ENCODE data around the gene AQP3.

Gene AQP3

DNA sequence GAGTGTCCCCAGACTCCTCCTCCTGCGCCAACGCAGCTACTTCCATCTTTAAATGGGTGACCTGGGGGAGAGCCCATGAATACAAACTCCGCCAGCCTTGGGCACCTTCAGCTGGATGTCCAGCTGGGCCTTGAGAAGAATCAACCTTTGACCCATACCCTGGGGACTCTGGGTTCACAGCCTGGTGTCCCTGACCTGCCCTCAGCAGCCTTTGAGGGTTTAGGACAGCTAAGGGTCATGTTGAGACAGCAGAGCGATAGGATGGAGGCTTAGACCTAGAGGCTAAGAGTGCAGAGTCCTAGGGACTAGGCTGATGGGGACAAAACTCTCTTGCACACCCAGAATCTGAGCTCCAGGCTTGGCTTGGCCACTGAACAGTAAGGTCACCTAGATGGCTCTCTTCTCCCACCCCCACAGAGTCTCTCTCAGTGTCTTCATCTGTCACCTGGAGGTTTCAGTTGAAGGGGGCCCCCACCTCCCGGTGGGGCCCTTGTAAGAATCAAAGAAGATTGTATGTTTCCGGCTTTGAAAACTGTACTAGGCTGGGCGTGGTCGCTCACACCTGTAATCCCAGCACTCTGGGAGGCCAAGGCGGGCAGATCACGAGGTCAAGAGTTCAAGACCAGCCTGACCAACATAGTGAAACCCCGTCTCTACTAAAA lies 6.7 kb upstream of the AQP3 start:
- Mint-ChIP-seq H3K4me1 (peaks cover 36% of the 10 kb centered on the region), H3K36me3 (no peaks in the 10 kb centered on the region), H3K9me3 (no peaks in the 10 kb centered on the region), H3K27me3 (peaks cover 8% of the 10 kb centered on the region), H3K27ac (no peak overlapping the region), H3K4me3 (no peak overlapping the region)
- ATAC-seq = no peak

DNA sequence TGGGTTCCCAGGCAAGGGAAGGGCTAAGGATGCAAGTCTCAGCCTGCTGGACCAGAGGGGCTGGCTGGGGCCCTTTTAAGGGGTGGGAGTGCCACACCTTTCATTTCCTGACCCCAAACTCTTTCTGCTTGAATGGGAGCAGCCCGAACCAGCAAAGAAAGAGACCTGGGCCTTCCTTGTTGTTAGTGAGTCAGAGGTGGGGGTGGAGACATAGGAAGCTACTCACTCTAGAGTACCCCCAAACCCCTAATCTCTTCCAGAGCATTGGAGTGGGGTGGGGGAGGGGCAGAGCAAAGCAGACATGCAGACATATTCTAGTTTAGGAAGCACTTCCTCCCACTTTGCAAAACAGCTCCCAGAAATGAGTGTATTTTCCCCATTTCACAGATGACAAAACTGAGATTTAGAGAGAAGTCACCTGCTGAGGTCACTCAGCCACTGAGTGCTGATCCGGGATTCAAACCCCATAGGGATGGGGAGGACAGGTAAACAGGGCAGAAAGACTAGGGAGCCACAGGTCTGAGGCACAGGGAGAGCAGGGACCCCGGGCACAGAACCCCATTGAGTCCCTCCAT lies 6.0 kb upstream of the AQP3 start:
- peaks cover 28% of the 10 kb centered on the region for H3K4me1 Mint-ChIP-seq
- no peak for ATAC-seq
- peaks cover 8% of the 10 kb centered on the region for H3K27me3 Mint-ChIP-seq
- H3K27ac Mint-ChIP-seq = peak overlapping the region; percentile 31
- H3K4me3 Mint-ChIP-seq = no peak overlapping the region
- H3K36me3 Mint-ChIP-seq = no peaks in the 10 kb centered on the region
- H3K9me3 Mint-ChIP-seq = no peaks in the 10 kb centered on the region

GRCh38 chr9:33452828-33453271 lies 5.5 kb upstream of the AQP3 start:
- peaks cover 8% of the 10 kb centered on the region for H3K27me3 Mint-ChIP-seq
- H3K4me1 Mint-ChIP-seq = peaks cover 26% of the 10 kb centered on the region
- H3K9me3 Mint-ChIP-seq = no peaks in the 10 kb centered on the region
- no peak overlapping the region for H3K4me3 Mint-ChIP-seq
- peak; percentile 51 for ATAC-seq
- no peaks in the 10 kb centered on the region for H3K36me3 Mint-ChIP-seq
- peak overlapping the region; percentile 31 for H3K27ac Mint-ChIP-seq

GRCh38 chr9:33450621-33451146 lies 3.3 kb upstream of the AQP3 start:
- Mint-ChIP-seq H3K4me1 (peaks cover 43% of the 10 kb centered on the region), H3K4me3 (no peak overlapping the region), H3K36me3 (no peaks in the 10 kb centered on the region), H3K27me3 (peaks cover 8% of the 10 kb centered on the region), H3K9me3 (no peaks in the 10 kb centered on the region), H3K27ac (no peak overlapping the region)
- no peak for ATAC-seq

- Mint-ChIP-seq H3K4me3 (no peak overlapping the region), H3K27ac (no peak overlapping the region), H3K36me3 (no peaks in the 10 kb centered on the region), H3K4me1 (peaks cover 46% of the 10 kb centered on the region), H3K27me3 (peaks cover 8% of the 10 kb centered on the region), H3K9me3 (no peaks in the 10 kb centered on the region)
- no peak for ATAC-seq
Measured at GRCh38 chr9:33449715-33450114, 2.3 kb upstream of the AQP3 start.

DNA sequence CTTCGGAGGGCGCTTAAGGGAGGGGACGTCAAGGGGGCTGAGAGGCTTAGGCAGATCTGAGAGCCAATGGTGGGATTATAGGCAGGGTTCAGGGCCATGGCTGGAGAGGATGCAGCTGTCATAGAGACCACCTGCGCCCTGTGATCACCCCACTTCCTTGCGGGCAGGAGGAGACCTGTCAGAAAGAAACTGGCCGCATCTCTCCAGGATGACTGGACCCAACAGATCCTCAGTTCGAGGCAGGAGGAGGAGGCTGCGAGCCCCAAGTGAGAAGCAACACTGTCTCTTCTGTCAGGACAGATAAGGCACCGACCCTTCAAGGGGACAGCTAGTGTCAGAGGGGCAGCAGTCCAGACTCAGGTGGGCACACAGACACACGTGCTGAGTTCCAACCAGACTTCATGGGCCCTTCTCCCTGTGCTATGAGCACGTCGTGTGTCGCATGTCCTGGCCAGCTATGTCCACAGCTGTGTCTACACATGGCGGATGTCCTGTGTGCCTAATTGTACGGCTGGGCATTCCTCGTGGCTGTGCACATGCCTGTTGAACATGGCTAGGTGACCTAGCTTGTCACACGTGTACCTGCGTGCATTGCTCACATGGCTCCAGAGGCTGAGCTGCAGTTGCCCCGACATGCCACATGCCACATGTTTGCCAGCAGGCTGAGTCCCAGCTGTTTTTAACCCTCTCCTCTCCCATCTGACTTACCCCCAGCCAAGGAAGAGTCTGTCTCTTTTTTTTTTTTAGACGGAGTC lies 583 bp upstream of the AQP3 start:
- peak overlapping the region; percentile 86 for H3K27ac Mint-ChIP-seq
- H3K9me3 Mint-ChIP-seq = no peaks in the 10 kb centered on the region
- peaks cover 7% of the 10 kb centered on the region for H3K27me3 Mint-ChIP-seq
- peaks cover 34% of the 10 kb centered on the region for H3K4me1 Mint-ChIP-seq
- ATAC-seq = no peak
- peak overlapping the region; percentile 82 for H3K4me3 Mint-ChIP-seq
- H3K36me3 Mint-ChIP-seq = no peaks in the 10 kb centered on the region

DNA sequence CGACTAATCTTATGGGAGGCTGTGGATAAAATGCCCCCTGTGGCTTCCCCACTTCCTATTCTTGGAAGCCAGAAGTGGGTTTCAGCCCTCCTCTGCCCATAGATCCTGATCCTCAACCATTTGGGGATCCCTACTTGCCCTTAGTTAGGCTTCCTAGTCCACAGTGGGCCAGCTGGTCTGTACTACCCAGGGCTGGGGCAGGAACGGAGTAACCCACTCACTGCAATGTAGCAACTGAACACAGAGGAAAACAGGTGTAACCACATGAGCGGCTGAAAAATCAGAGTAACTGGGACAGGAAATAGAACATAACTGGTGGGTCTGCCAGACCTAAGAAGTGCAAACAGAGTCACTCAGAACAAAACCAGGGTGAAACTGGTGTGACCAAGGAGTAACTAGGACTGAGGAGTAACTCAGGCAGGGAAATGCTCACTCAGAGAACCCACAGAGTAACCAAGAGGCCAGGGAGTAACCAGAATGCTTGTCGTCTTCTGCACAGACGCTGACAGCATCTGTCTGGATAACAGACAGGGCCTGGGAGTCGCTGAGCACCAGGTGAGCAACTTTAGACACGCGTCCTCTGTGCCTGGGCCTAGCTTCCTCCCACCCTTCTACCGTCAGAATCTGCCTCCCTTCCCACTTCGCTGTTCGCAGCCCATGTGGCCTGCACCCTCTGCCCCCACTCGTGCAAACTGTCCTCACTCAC lies 1.0 kb downstream of the AQP3 start:
- Mint-ChIP-seq H3K27ac (peak overlapping the region; percentile 86), H3K36me3 (no peaks in the 10 kb centered on the region), H3K4me3 (peak overlapping the region; percentile 82), H3K9me3 (no peaks in the 10 kb centered on the region), H3K4me1 (peaks cover 27% of the 10 kb centered on the region), H3K27me3 (no peaks in the 10 kb centered on the region)
- peak; percentile 77 for ATAC-seq

DNA sequence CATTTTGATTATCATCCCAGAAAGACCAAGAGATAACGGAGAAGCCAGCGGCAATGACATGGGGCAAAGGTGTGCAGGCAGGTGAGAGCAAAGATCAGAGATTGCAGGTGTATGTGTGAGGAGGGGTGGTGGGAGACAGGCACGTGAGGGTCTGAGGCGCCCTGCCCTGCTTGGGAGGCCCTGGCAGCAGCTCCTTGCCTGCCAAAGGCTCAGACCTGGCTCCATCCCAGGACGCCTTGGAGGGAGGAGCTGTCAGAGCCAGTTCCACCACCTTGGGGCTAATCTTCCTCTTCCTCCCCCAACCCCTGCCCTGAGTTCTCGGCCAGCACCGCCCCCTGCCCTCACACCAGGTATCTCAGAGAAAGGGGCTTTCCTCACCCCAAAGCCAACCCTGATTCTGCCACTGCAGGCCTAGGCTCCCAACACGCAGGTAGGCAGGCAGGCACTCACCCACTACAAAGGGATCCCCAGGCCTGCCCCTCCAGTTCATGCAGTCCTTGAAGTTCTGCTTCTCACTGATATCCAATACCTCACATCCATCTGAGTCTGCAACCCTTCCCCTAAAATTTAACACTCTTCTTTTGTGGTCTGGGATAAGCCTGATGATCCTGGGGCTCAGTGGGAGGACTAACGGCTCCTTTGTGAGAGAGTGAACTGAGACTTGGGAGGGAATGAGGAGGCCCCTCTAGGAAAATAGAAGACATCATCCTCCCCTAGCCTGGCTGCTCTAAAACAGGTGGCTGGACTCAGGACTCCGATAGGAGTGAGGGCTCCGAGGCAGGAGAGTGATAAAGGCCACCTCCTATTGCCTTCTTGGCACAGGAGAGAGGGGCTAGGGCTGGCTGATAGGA lies 1.8 kb downstream of the AQP3 start:
- no peaks in the 10 kb centered on the region for H3K36me3 Mint-ChIP-seq

DNA sequence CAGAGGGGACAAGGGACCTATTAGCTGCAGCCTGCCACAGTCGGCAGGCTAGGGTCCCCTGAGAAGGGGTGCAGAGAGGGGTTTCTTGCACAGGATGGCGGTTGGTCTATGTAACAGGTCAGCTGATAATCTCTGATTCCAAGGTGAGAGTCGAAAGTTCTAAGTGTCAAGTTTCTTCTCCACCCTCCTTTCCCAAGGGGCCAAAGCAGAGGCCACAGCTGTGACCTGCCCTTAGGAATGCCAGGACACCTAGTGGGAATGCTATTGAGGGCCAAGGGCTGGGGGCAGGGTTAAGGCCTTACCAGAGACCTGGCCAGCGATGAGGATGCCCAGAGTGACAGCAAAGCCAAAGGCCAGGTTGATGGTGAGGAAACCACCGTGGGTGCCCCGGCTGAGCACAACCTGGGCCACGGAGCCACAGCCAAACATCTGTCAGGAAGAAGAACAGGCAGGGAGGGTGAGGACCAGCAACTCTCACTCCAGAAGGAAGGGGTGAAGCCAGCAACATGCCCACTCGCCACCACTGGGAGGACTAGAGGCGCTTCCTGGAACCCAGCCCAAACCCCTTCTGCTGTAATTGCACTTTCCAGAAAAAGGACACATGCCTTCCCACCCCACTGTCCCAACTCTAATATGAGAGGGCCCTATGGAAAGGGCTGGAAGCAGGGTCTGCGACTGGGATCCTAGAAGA lies 3.8 kb downstream of the AQP3 start:
- Mint-ChIP-seq H3K36me3 (no peaks in the 10 kb centered on the region), H3K4me3 (no peak overlapping the region), H3K9me3 (no peaks in the 10 kb centered on the region), H3K4me1 (peaks cover 27% of the 10 kb centered on the region), H3K27ac (no peak overlapping the region), H3K27me3 (peaks cover 13% of the 10 kb centered on the region)
- no peak for ATAC-seq

More for the DNA sequence above, 1.8 kb downstream of the AQP3 start:
- Mint-ChIP-seq H3K4me3 (no peak overlapping the region), H3K27ac (peak overlapping the region; percentile 86), H3K27me3 (no peaks in the 10 kb centered on the region), H3K9me3 (no peaks in the 10 kb centered on the region), H3K4me1 (peaks cover 27% of the 10 kb centered on the region)
- ATAC-seq = no peak

DNA sequence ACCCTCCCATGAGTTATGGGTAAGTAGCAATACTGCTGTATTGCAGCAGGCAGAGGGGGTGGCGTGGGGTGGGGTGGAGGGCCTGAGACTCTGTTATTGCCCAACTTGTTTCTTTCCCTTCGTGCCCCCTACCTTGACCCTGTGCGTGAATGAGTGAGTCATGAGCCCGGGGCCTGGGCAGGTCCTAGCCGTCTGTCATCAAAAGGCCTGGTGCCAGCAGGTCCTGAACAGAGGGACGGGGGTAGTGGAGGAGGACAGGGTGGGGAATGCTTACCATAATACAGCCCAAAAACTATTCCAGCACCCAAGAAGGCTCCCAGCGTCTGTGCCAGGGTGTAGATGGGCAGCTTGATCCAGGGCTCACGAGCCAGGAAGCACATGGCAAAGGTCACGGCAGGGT lies 4.3 kb downstream of the AQP3 start:
- no peak for ATAC-seq
- H3K9me3 Mint-ChIP-seq = no peaks in the 10 kb centered on the region
- peaks cover 13% of the 10 kb centered on the region for H3K27me3 Mint-ChIP-seq
- H3K36me3 Mint-ChIP-seq = no peaks in the 10 kb centered on the region
- no peak overlapping the region for H3K27ac Mint-ChIP-seq
- H3K4me1 Mint-ChIP-seq = peaks cover 25% of the 10 kb centered on the region
- H3K4me3 Mint-ChIP-seq = no peak overlapping the region

GRCh38 chr9:33442125-33442524 lies 5.3 kb downstream of the AQP3 start:
- Mint-ChIP-seq H3K36me3 (no peaks in the 10 kb centered on the region), H3K4me1 (peaks cover 17% of the 10 kb centered on the region), H3K9me3 (no peaks in the 10 kb centered on the region), H3K27ac (no peak overlapping the region), H3K4me3 (no peak overlapping the region), H3K27me3 (peaks cover 13% of the 10 kb centered on the region)
- no peak for ATAC-seq

GRCh38 chr9:33440609-33441008 lies 6.8 kb downstream of the AQP3 start:
- no peaks in the 10 kb centered on the region for H3K36me3 Mint-ChIP-seq
- peaks cover 18% of the 10 kb centered on the region for H3K27me3 Mint-ChIP-seq
- peaks cover 2% of the 10 kb centered on the region for H3K4me1 Mint-ChIP-seq
- no peak overlapping the region for H3K4me3 Mint-ChIP-seq
- no peaks in the 10 kb centered on the region for H3K9me3 Mint-ChIP-seq
- no peak overlapping the region for H3K27ac Mint-ChIP-seq
- ATAC-seq = no peak

- peaks cover 22% of the 10 kb centered on the region for H3K27me3 Mint-ChIP-seq
- no peak overlapping the region for H3K4me3 Mint-ChIP-seq
- no peaks in the 10 kb centered on the region for H3K36me3 Mint-ChIP-seq
Measured at GRCh38 chr9:33440204-33440603, 7.2 kb downstream of the AQP3 start.

DNA sequence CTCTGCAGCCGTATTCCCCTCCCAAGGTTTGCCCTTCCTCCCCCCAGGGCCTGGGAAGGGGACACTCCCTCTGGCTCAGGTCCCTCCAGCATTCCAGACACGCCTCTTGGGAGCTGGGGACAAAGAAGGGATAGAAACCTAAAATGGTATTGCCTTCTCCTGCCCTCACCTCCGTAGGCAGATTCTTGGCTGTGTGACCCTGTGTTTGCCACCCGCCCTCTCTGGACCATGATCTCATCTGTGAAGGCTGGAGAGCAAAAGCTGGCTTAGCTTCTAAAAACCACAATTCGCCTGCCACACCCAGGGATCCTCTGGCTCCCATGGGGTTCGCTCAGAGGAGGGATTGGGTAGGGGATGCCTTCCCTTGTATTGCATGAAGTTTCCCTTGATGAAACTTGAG lies 7.7 kb downstream of the AQP3 start:
- H3K27me3 Mint-ChIP-seq = peaks cover 22% of the 10 kb centered on the region
- no peaks in the 10 kb centered on the region for H3K9me3 Mint-ChIP-seq
- H3K36me3 Mint-ChIP-seq = no peaks in the 10 kb centered on the region
- no peak for ATAC-seq
- no peaks in the 10 kb centered on the region for H3K4me1 Mint-ChIP-seq
- no peak overlapping the region for H3K27ac Mint-ChIP-seq
- no peak overlapping the region for H3K4me3 Mint-ChIP-seq

More at GRCh38 chr9:33440204-33440603, 7.2 kb downstream of the AQP3 start:
- Mint-ChIP-seq H3K27ac (no peak overlapping the region), H3K9me3 (no peaks in the 10 kb centered on the region), H3K4me1 (no peaks in the 10 kb centered on the region)
- ATAC-seq = no peak

All from stimulated activated memory B cell treated with anti-CD40 and anti-IgM and Interleukin-4, amounts not matched to agents 10 μg/mL and 1 μg/mL and 100 μg/mL, for 72 hours (primary cell).